Tibial nerve (tissue), 4 donors: ENCODE measurements around the gene PPDPF.

Experiments used
- CTCF ChIP-seq, 5 experiments: fragments of 200-600 bp in 3 of 5; fragments of 450-650 bp in 2 of 5; sonication (generic) in 3 of 5; IDR thresholded peaks; one replicate each; pipeline ENCODE4 v1.5.1; 2016 to 2019; ENCODE audit warnings: antibody characterized with exemption in 5 of 5, mild to moderate bottlenecking in 3 of 5, moderate library complexity in 2 of 5
- EP300 ChIP-seq, 2 donors: sonication (generic); formaldehyde crosslinking; IDR thresholded peaks; one replicate each; pipeline ENCODE4 v1.6.1; 2017; ENCODE audit warnings: antibody characterized with exemption in 2 of 2, mild to moderate bottlenecking in 1 of 2
- POLR2A ChIP-seq, 2 donors: fragments of 450-650 bp; IDR thresholded peaks; one replicate each; pipeline ENCODE4 v1.6.1; 2017; ENCODE audit warnings: antibody characterized with exemption in 2 of 2, mild to moderate bottlenecking in 2 of 2, moderate library complexity in 2 of 2

GRCh38 chr20:63549679-63550282, 29.2 kb downstream of the PPDPF start:
- TF ChIP-seq CTCF (IDR thresholded peaks at IDR 0.05) = no peak
- TF ChIP-seq POLR2A (IDR thresholded peaks at IDR 0.05) = no peak
- no peak for TF ChIP-seq EP300 (IDR thresholded peaks at IDR 0.05)
